ENCODE data around the gene PIM1.

GRCh38 chr6:37141281-37142049 is 28.5 kb upstream of the PIM1 start:
- TF ChIP-seq CTCF (IDR thresholded peaks at IDR 0.05; ENCODE audit: poor library complexity, severe bottlenecking) (no peak), MXI1 (conservative IDR thresholded peaks at IDR 0.05; ENCODE audit: poor library complexity, severe bottlenecking) (no peak), POLR2AphosphoS5 (IDR thresholded peaks at IDR 0.05) (no peak), EP300 (conservative IDR thresholded peaks at IDR 0.05; ENCODE audit: poor library complexity, severe bottlenecking) (no peak), EZH2 (IDR thresholded peaks at IDR 0.05; ENCODE audit: borderline replicate concordance, insufficient read depth, low read length, poor library complexity, severe bottlenecking) (no peak), TAF1 (IDR thresholded peaks at IDR 0.05; ENCODE audit: low read depth) (no peak), RAD21 (conservative IDR thresholded peaks at IDR 0.05) (no peak)
- TF ChIP-seq, protein P1, sequence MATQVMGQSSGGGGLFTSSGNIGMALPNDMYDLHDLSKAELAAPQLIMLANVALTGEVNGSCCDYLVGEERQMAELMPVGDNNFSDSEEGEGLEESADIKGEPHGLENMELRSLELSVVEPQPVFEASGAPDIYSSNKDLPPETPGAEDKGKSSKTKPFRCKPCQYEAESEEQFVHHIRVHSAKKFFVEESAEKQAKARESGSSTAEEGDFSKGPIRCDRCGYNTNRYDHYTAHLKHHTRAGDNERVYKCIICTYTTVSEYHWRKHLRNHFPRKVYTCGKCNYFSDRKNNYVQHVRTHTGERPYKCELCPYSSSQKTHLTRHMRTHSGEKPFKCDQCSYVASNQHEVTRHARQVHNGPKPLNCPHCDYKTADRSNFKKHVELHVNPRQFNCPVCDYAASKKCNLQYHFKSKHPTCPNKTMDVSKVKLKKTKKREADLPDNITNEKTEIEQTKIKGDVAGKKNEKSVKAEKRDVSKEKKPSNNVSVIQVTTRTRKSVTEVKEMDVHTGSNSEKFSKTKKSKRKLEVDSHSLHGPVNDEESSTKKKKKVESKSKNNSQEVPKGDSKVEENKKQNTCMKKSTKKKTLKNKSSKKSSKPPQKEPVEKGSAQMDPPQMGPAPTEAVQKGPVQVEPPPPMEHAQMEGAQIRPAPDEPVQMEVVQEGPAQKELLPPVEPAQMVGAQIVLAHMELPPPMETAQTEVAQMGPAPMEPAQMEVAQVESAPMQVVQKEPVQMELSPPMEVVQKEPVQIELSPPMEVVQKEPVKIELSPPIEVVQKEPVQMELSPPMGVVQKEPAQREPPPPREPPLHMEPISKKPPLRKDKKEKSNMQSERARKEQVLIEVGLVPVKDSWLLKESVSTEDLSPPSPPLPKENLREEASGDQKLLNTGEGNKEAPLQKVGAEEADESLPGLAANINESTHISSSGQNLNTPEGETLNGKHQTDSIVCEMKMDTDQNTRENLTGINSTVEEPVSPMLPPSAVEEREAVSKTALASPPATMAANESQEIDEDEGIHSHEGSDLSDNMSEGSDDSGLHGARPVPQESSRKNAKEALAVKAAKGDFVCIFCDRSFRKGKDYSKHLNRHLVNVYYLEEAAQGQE (IDR thresholded peaks at IDR 0.05; ENCODE audit: borderline replicate concordance): no peak
